ENCODE measurements around the gene CACNA1E.
"Not testable (repeated sequence)": the region's sequence is repeated elsewhere in the genome, so short reads cannot be mapped to it uniquely, and the experiment has no call there.

CACNA1E gene

DNA sequence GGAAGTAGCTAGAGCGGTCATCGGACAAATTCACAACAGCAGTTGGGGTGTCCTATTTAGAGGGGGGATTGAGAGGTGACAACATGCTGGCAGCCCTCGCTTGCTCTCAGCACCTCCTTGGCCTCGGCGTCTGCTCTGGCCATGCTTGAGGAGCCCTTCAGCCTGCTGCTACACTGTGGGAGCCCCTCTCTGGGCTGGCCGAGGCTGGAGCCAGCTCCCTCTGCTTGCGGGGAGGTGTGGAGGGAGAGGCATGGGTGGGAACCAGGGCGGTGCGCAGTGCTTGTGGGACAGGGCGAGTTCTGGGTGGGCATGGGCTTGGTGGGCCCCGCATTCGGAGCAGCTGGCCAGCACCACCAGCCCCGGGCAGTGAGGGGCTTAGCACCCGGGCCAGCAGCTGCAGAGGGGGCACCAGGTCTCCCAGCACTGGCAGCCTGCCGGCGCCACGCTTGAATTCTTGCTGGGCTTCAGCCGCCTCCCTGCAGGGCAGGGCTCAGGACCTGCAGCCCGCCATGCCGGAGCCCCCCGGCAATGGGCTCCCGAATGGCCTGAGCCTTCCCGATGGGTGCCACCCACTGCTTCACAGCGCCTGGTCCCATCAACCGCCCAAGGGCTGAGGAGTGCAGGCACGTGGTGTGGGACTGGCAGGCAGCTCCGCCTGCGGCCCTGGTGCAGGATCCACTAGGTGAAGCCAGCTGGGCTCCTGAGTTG is 349.0 kb downstream of the CACNA1E start:
- not testable (repeated sequence) for DNase-seq

DNA sequence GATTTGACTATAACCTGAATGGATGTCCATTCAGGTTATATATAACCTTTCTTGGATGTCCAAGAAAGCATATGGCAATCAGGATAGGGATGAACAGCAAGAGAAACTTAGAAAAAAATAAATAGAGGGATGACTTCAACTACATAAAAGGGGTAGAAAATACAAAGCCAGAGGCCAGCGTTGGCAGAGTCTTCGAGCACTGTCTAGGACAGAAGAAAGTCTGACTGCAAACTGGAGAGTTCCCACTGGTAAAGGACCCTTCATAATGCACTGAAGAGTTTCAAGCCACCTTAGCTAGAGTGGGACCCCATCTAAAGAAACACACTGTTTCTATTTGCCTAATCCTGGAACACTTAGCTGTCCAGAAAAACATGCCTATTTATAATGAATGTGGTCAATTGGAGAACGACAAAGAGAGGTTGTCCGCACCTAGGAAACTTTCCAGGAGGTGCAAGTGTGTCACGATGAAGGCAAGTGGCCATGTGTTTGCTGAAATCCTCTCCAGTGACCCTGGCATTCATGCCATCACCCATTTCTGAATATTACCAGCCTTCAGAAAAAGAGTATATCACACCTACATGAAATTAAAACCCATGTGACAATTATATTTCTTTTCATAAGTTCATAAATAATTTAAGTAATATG is 362.8 kb downstream of the CACNA1E start:
- no peak for DNase-seq

DNA sequence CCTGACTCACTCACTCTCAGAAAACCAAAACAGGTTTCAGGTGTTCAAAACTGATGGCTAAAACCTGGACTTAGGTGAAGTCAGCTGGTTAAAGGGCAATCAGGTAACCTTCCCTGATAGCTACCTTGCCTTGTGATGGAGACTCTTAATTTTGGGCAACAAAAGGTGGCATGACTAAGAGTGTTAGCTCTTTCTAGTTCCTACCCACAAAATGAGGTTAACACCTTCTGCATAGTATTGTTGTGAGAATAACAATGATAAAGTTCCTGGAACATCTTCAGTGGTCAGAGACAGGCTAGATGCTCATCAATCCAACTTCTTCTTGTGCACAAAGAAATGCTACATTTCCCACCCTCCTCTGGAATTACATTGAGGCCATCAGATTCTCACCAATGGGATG is 363.4 kb downstream of the CACNA1E start:
- DNase-seq = no peak

DNA sequence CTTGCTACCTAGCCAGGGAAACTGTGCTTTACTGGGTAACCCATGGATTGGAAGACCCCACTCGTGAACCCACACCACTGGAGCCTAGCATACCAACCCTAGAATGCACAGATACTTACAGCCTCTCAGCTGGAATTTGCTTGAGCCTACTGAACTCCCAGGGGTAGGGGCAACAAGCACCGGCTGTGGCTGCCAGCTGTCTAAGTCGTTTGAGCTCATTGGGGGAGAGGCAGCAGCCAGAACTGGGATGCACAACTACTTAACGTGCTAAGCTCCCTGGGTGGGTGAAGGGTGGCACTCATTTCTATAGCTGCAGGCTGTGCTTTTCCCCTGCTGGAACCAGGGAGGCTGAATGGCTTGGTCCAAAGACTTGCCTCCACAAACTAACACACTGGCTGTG is 365.8 kb downstream of the CACNA1E start:
- DNase-seq = no peak

DNA sequence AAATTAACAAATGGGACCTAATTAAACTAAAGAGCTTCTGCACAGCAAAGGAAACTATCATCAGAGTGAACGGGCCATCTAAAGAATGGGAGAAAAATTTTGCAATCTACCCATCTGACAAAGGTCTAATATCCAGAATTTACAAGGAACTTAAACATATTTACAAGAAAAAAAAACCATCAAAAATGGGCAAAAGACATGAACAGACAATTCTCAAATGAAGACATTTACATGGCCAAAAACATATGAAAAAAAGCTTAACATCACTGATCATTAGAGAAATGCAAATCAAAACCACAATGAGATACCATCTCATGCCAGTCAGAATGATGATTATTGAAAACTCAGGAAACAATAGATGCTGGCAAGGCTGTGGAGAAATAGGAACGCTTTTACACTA is 370.9 kb downstream of the CACNA1E start:
- not testable (repeated sequence) for DNase-seq

DNA sequence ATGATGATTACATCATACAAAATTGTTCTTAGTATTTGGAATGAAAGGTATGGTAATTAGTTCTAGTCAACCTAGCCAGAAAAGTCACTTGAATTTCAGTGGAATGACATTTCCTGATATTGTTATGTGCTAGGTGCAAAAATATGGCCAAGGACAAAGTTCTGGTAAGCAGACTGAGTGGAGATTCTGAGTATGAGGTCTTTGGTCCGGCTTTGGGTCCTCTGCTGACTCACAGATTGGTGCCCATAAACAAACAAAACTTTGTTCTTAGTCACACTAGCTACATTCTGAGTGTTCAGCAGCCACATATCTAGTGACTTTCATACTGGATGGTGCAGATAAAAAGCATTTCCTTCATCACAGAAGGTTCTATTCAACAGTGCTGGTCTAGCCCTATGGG is 372.1 kb downstream of the CACNA1E start:
- DNase-seq = no peak
